IgD-negative memory B cell (primary cell): ENCODE measurements around the gene IKZF3. TPM values are rescaled to one million over a fixed set of nuclear protein-coding genes. Genes with fewer than 3 reads are reported as not detected.

ENCODE experiments used
- H3K27ac Mint-ChIP-seq, 3 donors: one replicate each; pipeline ENCODE4 v1.8.0; 2020 to 2022; ENCODE audit warnings: mild to moderate bottlenecking in 3 of 3, mixed read lengths in 3 of 3, moderate library complexity in 1 of 3
- H3K27me3 Mint-ChIP-seq: one replicate; pipeline ENCODE4 v1.8.0; 2021; ENCODE audit warnings: mixed read lengths
- H3K36me3 Mint-ChIP-seq: one replicate; pipeline ENCODE4 v1.8.0; 2020; ENCODE audit warnings: mild to moderate bottlenecking, mixed read lengths
- H3K4me1 Mint-ChIP-seq, 3 donors: one replicate each; pipeline ENCODE4 v1.8.0; 2020 to 2022; ENCODE audit warnings: mixed read lengths in 3 of 3, mild to moderate bottlenecking in 1 of 3
- H3K4me3 Mint-ChIP-seq, 4 donors: one replicate each; pipeline ENCODE4 v1.8.0; 2020 to 2022; ENCODE audit warnings: mild to moderate bottlenecking in 4 of 4, mixed read lengths in 4 of 4, moderate library complexity in 3 of 4
- H3K9me3 Mint-ChIP-seq, 3 donors: one replicate each; pipeline ENCODE4 v1.8.0; 2020 to 2021; ENCODE audit warnings: mixed read lengths in 3 of 3, mild to moderate bottlenecking in 1 of 3
- polyA plus RNA-seq: library from polyadenylated mRNA; unstranded; fragments of 300-500 nt; fragmentation: Illumina TruSeq; gene quantifications from one replicate; pipeline ENCODE4 v1.2.3, GENCODE V29; 2021

Gene IKZF3
- polyA plus RNA-seq, 1 donor from 2014 or later: 103 TPM

DNA sequence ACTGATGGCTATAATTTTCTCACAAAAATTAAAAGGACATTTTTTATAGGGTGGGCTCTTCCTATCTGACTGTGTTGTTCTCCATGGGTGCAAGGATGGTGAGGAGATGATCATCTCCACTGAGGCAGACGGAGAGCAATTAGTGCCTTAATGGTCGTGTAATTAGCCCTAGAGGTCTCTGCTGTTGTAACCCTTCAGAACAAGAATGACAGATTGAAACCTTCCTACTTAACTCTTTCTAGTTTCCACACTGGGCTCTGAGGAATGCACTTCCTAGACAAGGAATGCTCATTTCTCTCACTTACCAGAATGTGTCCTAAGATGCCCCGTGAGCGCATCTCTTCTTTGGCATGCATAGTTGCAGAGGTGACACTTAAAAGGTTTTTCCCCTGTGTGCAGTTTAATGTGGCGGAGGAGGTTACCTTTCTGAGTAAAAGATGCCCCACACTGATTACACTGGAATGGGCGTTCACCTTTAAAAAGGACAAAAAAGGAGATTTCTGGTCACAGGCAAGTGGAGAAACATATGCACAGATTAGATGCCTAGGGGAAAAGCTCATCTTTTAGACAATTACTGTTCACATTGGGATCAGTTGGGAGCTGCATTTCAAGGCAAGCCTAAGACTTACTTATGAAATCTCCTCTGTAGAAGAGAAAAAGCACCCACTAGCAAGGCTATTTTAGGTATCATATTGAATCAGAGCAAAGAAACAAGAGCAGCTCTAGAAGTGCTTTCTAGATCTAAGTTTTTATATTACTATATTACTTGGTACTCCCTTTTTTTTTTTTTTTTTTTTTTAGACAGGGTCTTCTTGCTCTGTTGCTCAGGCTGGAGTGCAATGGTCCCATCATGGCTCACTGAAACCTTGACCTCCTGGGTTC lies 72.8 kb downstream of the IKZF3 start:
- no peaks in the 10 kb centered on the region for H3K27me3 Mint-ChIP-seq
- H3K27ac Mint-ChIP-seq: peak overlapping the region in 2 of 3 donors; percentile 21 to 53
- H3K4me3 Mint-ChIP-seq: peak overlapping the region in 2 of 4 donors; percentile 18 to 67
- peaks cover 9% of the 10 kb centered on the region for H3K36me3 Mint-ChIP-seq
- H3K9me3 Mint-ChIP-seq: peaks cover 0 to 1% (median 0%) of the 10 kb centered on the region in 3 donors
- peaks cover 48 to 60% (median 53%) of the 10 kb centered on the region in 3 donors for H3K4me1 Mint-ChIP-seq

DNA sequence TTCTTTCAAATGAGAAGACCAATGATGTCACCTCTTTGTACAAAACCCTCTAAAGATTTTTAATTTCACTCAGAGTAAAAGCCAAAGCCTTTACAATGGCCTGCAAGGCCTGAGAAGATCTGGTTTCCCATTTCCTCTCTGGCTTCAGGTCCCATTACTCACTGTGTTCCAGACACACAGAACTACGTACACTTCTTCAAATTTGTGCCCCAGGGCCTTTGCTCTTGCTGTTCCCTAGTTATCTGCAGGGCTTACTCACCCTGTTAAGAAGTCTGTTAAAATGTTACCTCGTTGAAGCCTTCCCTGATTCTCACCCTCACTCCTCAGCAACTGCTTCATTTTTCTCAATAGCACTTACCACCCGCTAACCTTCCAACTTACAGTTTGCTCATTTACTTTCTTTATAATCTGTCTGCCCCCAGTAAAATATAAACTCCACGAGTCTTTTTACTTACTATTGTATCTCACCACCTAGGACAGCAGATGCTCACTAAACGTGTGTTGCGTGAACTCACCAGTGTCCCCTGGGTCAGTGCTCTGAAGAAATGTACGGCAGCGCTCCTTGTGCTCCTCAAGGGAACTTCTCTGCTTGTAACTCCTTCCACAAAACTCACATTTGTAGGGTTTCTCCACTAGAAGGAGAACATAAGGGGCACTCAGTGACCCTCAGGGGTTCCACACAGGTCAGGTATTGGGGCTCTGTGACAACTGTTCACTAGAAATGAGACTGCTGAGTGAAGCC lies 76.2 kb downstream of the IKZF3 start:
- Mint-ChIP-seq H3K27me3 (peaks cover 2% of the 10 kb centered on the region), H3K36me3 (peaks cover 17% of the 10 kb centered on the region), H3K27ac (peak overlapping the region; percentile 15 to 56 (median 17)), H3K4me3 (peak overlapping the region in 2 of 4 donors; percentile 1 to 39), H3K4me1 (peaks cover 40 to 56% (median 54%) of the 10 kb centered on the region in 3 donors), H3K9me3 (peaks cover 0 to 2% (median 1%) of the 10 kb centered on the region in 3 donors)

DNA sequence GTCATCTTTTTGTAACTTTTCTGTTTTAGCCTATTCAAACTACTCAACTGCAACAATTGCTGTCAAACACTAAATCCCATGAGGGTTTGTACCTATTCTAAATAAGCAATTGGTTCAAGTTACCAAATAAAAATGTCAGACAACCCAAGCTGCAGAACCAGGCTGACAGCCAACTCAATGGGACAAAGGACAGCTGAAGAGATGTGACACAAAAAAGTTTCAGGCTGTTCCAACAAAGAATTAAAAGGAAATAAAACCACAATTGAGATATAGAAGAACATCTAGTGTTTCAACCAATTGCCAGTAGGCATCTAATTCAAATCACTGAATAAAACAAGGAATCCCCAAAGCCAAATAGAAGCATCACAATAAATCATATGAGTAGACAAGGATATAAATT lies 77.1 kb downstream of the IKZF3 start:
- Mint-ChIP-seq H3K9me3 (peaks cover 0 to 2% (median 1%) of the 10 kb centered on the region in 3 donors), H3K27me3 (peaks cover 2% of the 10 kb centered on the region), H3K4me3 (peak overlapping the region in 2 of 4 donors; percentile 20 to 63), H3K27ac (peak overlapping the region in 2 of 3 donors; percentile 15 to 56), H3K4me1 (peaks cover 36 to 55% (median 52%) of the 10 kb centered on the region in 3 donors), H3K36me3 (peaks cover 15% of the 10 kb centered on the region)

DNA sequence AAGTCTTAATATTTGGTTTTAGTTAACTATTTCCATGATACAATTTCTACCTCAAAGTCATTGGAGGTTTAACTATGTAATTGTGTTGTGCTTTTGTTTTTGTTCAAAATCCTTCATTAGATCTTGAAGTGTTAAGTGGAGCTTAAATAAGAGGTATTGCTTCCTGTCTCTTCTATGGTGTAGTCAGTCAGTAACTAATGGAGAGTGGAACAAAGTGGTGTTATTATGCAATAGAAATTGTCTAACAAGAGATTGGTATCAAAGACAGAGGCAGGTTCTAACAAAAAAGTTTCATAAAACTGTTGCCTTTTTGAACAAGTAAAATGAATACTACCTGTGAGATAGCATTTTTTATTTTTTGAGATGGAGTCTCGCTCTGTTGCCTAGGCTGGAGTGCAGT lies 81.1 kb downstream of the IKZF3 start:
- Mint-ChIP-seq H3K27me3 (peaks cover 2% of the 10 kb centered on the region), H3K27ac (peak overlapping the region in 2 of 3 donors; percentile 2 to 52), H3K4me3 (peak overlapping the region in 1 of 4 donors; percentile 10), H3K36me3 (peaks cover 15% of the 10 kb centered on the region), H3K4me1 (peaks cover 53 to 67% (median 64%) of the 10 kb centered on the region in 3 donors), H3K9me3 (peaks cover 0 to 2% (median 1%) of the 10 kb centered on the region in 3 donors)

DNA sequence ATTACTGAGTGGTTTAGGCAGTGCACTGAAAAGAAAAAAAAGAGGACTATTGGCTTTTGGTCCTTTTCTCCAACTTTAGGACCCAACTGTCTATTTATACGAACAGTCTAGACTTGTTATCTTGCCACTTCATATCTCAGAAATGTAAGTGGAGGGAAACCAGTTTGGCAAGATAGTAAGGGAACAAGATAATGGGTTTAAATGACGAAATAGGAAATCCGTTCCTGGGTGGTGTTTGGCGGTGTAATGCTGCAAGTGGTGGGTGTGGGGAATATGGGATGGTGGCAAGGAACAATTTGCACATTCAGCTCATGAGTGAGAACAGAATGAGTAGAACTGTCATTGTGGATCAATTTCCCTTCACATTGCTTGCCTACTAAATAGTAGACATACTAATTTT lies 81.6 kb downstream of the IKZF3 start:
- Mint-ChIP-seq H3K4me3 (peak overlapping the region in 2 of 4 donors; percentile 10 to 63), H3K36me3 (peaks cover 19% of the 10 kb centered on the region), H3K27me3 (peaks cover 2% of the 10 kb centered on the region), H3K4me1 (peaks cover 57 to 67% (median 65%) of the 10 kb centered on the region in 3 donors), H3K9me3 (peaks cover 0 to 2% (median 1%) of the 10 kb centered on the region in 3 donors), H3K27ac (peak overlapping the region in 2 of 3 donors; percentile 2 to 52)

DNA sequence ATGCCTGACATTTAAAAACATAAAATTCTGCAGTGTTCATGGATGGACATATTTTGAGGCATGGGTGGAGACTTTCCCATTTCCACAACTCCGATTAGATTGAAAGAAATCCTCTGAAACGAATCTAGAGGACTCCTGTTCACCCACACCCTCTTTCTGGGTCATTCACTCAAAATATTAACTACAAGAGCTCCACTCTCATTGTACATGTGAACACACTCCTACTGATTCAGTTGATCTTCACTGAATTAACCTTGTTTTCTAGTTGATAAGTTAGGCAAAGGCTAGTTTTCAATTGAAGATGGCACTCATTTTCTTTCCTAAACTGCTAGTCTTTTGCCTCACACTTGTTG lies 82.3 kb downstream of the IKZF3 start:
- Mint-ChIP-seq H3K27me3 (peaks cover 2% of the 10 kb centered on the region), H3K4me3 (peak overlapping the region in 2 of 4 donors; percentile 67 to 73), H3K4me1 (peaks cover 51 to 61% (median 58%) of the 10 kb centered on the region in 3 donors), H3K36me3 (peaks cover 19% of the 10 kb centered on the region), H3K9me3 (peaks cover 0 to 2% (median 0%) of the 10 kb centered on the region in 3 donors), H3K27ac (peak overlapping the region in 2 of 3 donors; percentile 17 to 56)

DNA sequence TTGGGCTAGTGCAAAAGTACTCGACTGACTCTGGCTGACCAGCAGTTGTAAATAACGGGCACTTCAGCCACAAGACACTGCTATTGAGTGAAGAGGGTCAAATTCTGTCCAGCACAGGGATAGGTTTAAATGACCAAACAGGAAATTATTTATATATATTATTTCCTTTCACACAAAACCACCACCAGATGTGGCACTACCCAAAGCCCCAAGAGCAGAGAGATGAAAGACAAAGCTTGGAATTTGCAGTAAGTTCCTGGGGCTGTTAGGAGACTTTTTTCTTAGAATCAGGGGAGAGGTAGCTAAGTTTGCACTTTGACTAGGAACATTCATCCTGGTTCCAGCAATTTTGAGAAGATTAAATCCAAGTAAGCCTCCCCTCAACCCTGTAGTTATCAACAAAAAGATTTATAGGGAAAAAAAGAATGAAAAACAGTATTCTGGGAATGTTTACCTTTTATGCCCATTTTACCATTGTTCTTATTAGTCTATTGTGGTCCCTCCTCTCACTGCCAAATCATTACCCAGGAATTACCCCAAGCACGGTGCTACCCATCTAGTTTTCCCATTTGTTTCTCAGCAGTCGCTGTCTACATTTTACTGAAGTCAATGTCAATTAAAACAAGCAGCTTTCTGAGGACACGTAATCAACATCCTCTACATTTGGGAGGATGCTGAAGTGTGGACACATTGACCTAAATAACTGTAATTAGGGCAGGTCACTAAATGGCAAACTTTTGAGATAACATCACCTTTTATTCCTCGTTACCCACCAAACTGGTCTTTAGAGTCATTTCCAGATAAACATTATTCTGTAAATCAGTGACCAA lies 82.9 kb downstream of the IKZF3 start:
- peaks cover 0 to 2% (median 0%) of the 10 kb centered on the region in 3 donors for H3K9me3 Mint-ChIP-seq
- H3K36me3 Mint-ChIP-seq: peaks cover 23% of the 10 kb centered on the region
- peaks cover 2% of the 10 kb centered on the region for H3K27me3 Mint-ChIP-seq
- peak overlapping the region in 2 of 4 donors; percentile 73 to 84 for H3K4me3 Mint-ChIP-seq
- peaks cover 50 to 60% (median 58%) of the 10 kb centered on the region in 3 donors for H3K4me1 Mint-ChIP-seq
- H3K27ac Mint-ChIP-seq: peak overlapping the region; percentile 17 to 87 (median 62)

DNA sequence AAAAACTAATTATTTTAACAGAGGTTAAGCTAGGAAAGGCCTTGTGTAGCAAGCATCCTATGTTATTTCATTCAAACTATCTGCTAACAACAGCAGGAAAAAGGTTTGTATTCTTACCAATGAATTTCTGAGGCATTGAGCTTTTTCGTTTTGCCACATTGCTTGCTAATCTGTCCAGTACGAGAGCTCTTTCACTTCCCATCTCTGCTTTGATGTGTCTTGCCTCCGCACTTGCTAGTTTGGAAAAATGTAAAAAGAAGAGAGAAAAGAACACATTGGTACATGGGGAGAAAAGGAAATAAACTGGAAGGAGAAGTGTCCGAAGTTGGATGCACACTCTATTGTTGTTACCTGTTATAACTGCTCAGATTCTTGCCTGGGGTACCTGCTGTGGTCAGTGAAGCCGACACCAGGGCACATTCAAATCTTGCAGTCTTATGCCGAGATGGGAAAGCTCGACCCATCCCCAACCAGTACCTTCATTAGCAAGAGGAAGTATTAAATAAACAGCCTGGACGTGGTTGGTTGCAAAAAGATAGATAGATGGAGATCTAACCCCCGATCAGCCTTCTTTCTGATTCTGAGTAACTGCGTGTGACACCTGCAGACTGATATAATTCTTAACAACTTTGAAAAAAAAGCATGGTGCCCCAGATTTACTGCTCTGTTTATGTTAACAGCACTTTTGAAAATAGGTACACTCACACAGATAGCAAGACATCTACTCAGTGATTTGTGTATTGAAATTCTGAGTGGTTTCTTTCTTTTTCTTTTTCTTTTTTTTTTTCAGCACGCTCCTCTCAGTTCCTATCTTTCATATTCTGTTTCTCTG lies 86.4 kb downstream of the IKZF3 start:
- Mint-ChIP-seq H3K4me1 (peaks cover 54 to 66% (median 58%) of the 10 kb centered on the region in 3 donors), H3K27ac (peak overlapping the region; percentile 78 to 98 (median 93)), H3K9me3 (no peaks in the 10 kb centered on the region), H3K27me3 (no peaks in the 10 kb centered on the region), H3K4me3 (peak overlapping the region; percentile 90 to 96 (median 94)), H3K36me3 (peaks cover 24% of the 10 kb centered on the region)

DNA sequence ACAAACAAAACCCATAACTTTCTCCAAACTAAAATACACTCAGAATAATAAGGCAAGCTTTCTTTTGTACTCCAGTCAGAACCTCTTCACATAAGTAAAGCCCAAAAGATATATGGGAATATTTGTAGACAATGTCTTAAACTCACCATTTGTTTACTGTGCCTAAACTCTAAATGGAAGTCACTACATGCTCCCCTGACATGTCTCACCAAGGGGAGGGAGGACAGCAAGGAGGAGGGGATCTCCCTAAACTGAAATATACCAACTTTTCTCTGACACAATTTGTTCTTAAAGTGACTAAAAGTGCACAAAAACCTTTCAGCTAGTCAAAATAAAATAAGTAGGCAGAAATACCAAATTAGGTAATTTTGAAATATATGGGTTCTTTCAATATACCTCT lies 87.9 kb downstream of the IKZF3 start:
- Mint-ChIP-seq H3K27me3 (no peaks in the 10 kb centered on the region), H3K36me3 (peaks cover 27% of the 10 kb centered on the region)

DNA sequence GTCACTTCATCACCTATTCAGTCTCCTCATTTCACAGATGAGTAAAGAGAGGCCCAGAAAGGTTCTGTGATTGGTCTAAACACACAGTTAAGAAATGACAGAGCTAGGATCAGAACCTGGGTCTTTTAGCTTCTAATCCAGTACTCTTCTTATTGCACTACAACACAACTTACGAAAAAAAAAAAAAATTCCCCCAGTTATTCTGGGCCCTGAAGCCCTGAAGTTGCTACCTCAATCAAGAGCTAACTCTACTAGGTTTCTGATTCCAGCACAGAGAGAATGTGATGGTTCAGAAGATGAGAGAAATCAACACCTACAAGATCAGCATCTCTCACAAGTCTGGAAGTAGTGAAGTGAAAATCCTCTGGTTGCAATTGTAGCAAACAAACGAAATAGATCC lies 89.1 kb downstream of the IKZF3 start:
- H3K27me3 Mint-ChIP-seq: no peaks in the 10 kb centered on the region
- H3K36me3 Mint-ChIP-seq: peaks cover 24% of the 10 kb centered on the region
- H3K4me3 Mint-ChIP-seq: peak overlapping the region; percentile 90 to 96 (median 94)
- peak overlapping the region; percentile 78 to 98 (median 91) for H3K27ac Mint-ChIP-seq
- peaks cover 62 to 71% (median 63%) of the 10 kb centered on the region in 3 donors for H3K4me1 Mint-ChIP-seq
- H3K9me3 Mint-ChIP-seq: no peaks in the 10 kb centered on the region

More for the DNA sequence above, 87.9 kb downstream of the IKZF3 start:
- peak overlapping the region; percentile 78 to 98 (median 91) for H3K27ac Mint-ChIP-seq
- peaks cover 57 to 67% (median 58%) of the 10 kb centered on the region in 3 donors for H3K4me1 Mint-ChIP-seq
- H3K9me3 Mint-ChIP-seq: no peaks in the 10 kb centered on the region
- H3K4me3 Mint-ChIP-seq: peak overlapping the region; percentile 90 to 96 (median 94)

DNA sequence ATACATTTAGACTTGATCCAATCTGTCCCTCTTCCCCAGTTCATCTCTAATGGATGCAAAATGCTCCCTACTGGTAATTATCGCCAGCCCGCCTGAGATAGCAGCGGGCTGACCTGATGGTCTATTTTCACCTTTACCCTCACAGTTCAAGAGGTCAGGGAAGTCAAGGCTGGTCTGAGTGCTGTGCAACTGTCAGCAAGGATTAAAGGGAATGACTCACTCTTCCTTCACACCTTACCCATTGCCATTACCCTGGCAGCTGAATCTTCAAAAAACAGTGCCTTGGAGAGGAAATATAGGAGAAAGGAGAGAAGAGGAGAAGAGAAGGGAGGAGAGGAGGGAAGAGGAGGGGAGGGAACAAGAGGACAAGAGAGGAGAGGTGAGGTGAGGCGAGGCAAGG lies 90.1 kb downstream of the IKZF3 start:
- Mint-ChIP-seq H3K36me3 (peaks cover 27% of the 10 kb centered on the region), H3K27ac (peak overlapping the region; percentile 89 to 98 (median 96)), H3K4me1 (peaks cover 66 to 78% (median 73%) of the 10 kb centered on the region in 3 donors), H3K4me3 (peak overlapping the region; percentile 56 to 96 (median 94)), H3K27me3 (no peaks in the 10 kb centered on the region), H3K9me3 (no peaks in the 10 kb centered on the region)

DNA sequence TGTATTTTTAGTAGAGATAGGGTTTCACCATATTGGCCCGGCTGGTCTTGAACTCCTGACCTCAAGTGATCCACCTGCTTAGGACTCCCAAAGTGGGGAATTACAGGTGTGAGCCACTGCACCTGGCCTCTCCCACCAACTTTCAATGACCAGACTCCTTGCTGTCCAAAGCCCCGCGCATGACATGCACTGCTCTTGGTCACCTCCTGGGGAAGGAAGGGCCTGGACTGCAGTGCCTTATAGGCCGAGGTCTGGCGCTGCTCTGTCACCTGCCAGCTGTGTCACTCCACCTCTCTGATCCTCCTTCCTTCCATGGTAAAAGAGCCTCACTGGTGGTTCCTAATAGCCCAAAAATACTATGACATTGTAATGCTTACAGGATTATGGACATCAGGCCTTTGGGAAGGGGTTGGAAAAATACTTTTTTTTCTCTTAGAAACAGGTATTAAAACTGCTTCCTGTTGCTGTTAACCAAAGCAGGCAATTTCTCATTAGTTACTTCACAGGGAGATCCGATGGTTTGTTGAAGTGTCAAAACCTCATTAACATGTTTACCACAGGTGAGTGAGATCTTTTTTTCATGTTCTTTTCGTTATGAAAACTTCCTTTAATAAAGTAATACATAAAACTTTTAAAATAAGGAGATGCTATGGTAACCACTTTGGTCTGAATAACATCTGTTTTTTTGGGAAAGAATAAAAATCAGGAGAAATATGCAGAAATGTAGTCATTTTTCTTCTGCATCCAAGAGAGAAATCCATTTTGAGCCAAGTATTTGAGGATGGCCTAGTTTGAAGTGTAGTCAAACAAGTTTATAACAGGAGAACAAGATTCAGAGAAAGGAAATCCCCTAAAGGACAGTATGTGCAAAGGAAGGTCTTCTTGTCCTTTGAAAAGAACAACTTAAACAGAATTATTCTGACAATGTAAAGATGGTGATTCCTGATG lies 90.9 kb downstream of the IKZF3 start:
- Mint-ChIP-seq H3K4me1 (peaks cover 66 to 80% (median 75%) of the 10 kb centered on the region in 3 donors), H3K27ac (peak overlapping the region; percentile 89 to 98 (median 96)), H3K36me3 (peaks cover 28% of the 10 kb centered on the region), H3K27me3 (no peaks in the 10 kb centered on the region), H3K9me3 (no peaks in the 10 kb centered on the region), H3K4me3 (peak overlapping the region; percentile 56 to 94 (median 80))
